Measurements from ENCODE around the gene GMDS.

GRCh38 chr6:1817033-1817761, 428.2 kb downstream of the GMDS start:
- TF ChIP-seq CTCF (IDR thresholded peaks at IDR 0.05; ENCODE audit: low read length) (no peak), EZH2 (optimal IDR thresholded peaks at IDR 0.05; ENCODE audit: low read depth, low read length) (no peak)
